Small intestine (tissue), 7 donors: ENCODE results near the gene TSPAN18. TPM values are rescaled to one million over a fixed set of nuclear protein-coding genes. Genes with fewer than 3 reads are reported as not detected.

Source experiments
- DNase-seq, 2 donors: peaks; one replicate each; pipeline versions ENCODE4 v3.0.0 to v3.0.0-alpha.2; 2013
- FAIRE-seq: peaks from 2 replicates; lab custom pipeline; 2012; peaks lifted over from hg19 to GRCh38; lab: Jason Lieb, UNC
- H3K27ac ChIP-seq, 3 donors: one replicate each; pipeline ENCODE4 v1.5.1; 2013; ENCODE audit warnings: low read length in 2 of 3, mild to moderate bottlenecking in 2 of 3, control low read depth in 1 of 3, inconsistent platforms in 1 of 3, low read depth in 1 of 3, moderate library complexity in 1 of 3
- H3K27me3 ChIP-seq, 3 donors: one replicate each; pipeline ENCODE4 v1.6.1; 2013; ENCODE audit warnings: low read length in 3 of 3, inconsistent platforms in 1 of 3; ENCODE audit not compliant: control insufficient read depth in 3 of 3, insufficient read depth in 3 of 3
- H3K36me3 ChIP-seq, 3 donors: one replicate each; pipeline ENCODE4 v1.6.1; 2013; ENCODE audit warnings: low read length in 3 of 3, inconsistent platforms in 1 of 3, low read depth in 1 of 3, mild to moderate bottlenecking in 1 of 3, moderate library complexity in 1 of 3; ENCODE audit not compliant: control insufficient read depth in 3 of 3, insufficient read depth in 2 of 3
- H3K4me1 ChIP-seq, 3 donors: one replicate each; pipeline ENCODE4 v1.6.1; 2013; ENCODE audit warnings: low read length in 2 of 3, inconsistent platforms in 1 of 3, low read depth in 1 of 3, mild to moderate bottlenecking in 1 of 3, moderate library complexity in 1 of 3; ENCODE audit not compliant: control insufficient read depth in 3 of 3, insufficient read depth in 2 of 3
- H3K4me3 ChIP-seq, 3 donors: one replicate each; pipeline ENCODE4 v1.5.1; 2013; ENCODE audit warnings: low read length in 3 of 3, control low read depth in 1 of 3, inconsistent platforms in 1 of 3, low read depth in 1 of 3, mild to moderate bottlenecking in 1 of 3, moderate library complexity in 1 of 3
- H3K9me3 ChIP-seq, 2 donors: one replicate each; pipeline ENCODE4 v1.6.1; 2013; ENCODE audit warnings: low read depth in 1 of 2, low read length in 1 of 2; ENCODE audit not compliant: control insufficient read depth in 2 of 2, insufficient read depth in 1 of 2
- WGBS, 3 donors: extraction: QIAGEN DNeasy Blood & Tissue Kit; methylation state at CpG; one replicate each; pipeline ENCODE4 v1.1.7; 2013; 5-methylcytosine and 5-hydroxymethylcytosine counted together
- polyA plus RNA-seq, 4 donors: library from polyadenylated mRNA; stranded (reverse) in 3 of 4; unstranded in 1 of 4; fragments of 200-250 nt in 3 of 4; fragments of 120-200 nt in 1 of 4; gene quantifications; one replicate each; pipeline versions ENCODE4 v1.2.1 to v1.2.3, GENCODE V29; 2013
- donor health status: healthy with polysubstance abuse.
- donor health status: control.
- donor health status: control.
- donor health status: Bipolar disorder and iron deficiency.
- donor health status: healthy.

Gene TSPAN18
- polyA plus RNA-seq, 4 donors, result 1.1 to 45.2 (median 8.8) TPM; not detected in 1

GRCh38 chr11:44770401-44770800 is 43.6 kb downstream of the TSPAN18 start:
- Histone ChIP-seq H3K27me3 (no peaks in the 10 kb centered on the region), H3K4me1 (peaks cover 3 to 33% (median 4%) of the 10 kb centered on the region in 3 donors), H3K36me3 (peaks cover 0 to 21% (median 0%) of the 10 kb centered on the region in 3 donors), H3K27ac (peak overlapping the region in 1 of 3 donors; percentile 3), H3K4me3 (no peak overlapping the region), H3K9me3 (no peaks in the 10 kb centered on the region)
- DNase-seq, result no peak
- FAIRE-seq, result no peak
- 71 to 88% (median 81%) methylated on average over 1 of the region's 1 CpG for WGBS, 3 donors

- H3K9me3 ChIP-seq, result no peaks in the 10 kb centered on the region
- peaks cover 0 to 19% (median 0%) of the 10 kb centered on the region in 3 donors for H3K36me3 ChIP-seq
- no peak overlapping the region for H3K4me3 ChIP-seq
- H3K4me1 ChIP-seq, result peaks cover 3 to 30% (median 4%) of the 10 kb centered on the region in 3 donors
- no peaks in the 10 kb centered on the region for H3K27me3 ChIP-seq
- no peak for DNase-seq
- no peak overlapping the region for H3K27ac ChIP-seq
- no peak for FAIRE-seq
Measured at GRCh38 chr11:44771252-44771734, 44.5 kb downstream of the TSPAN18 start.

- DNase-seq, result no peak
- H3K27me3 ChIP-seq, result no peaks in the 10 kb centered on the region
- H3K4me1 ChIP-seq, result peaks cover 3 to 24% (median 4%) of the 10 kb centered on the region in 3 donors
- 75 to 86% (median 80%) methylated on average over 3 of the region's 3 CpGs for WGBS, 3 donors
- no peaks in the 10 kb centered on the region for H3K9me3 ChIP-seq
- FAIRE-seq, result no peak
- H3K4me3 ChIP-seq, result no peak overlapping the region
- peaks cover 0 to 19% (median 0%) of the 10 kb centered on the region in 3 donors for H3K36me3 ChIP-seq
- H3K27ac ChIP-seq, result no peak overlapping the region
Measured at GRCh38 chr11:44771841-44772240, 45.1 kb downstream of the TSPAN18 start.

GRCh38 chr11:44773351-44773965 is 46.7 kb downstream of the TSPAN18 start:
- H3K36me3 ChIP-seq, result peaks cover 0 to 16% (median 0%) of the 10 kb centered on the region in 3 donors
- H3K9me3 ChIP-seq, result no peaks in the 10 kb centered on the region
- FAIRE-seq (no peak), DNase-seq (no peak)
- no peaks in the 10 kb centered on the region for H3K27me3 ChIP-seq
- 73 to 86% (median 83%) methylated on average over 9 of the region's 9 CpGs for WGBS, 3 donors
- no peak overlapping the region for H3K27ac ChIP-seq
- no peak overlapping the region for H3K4me3 ChIP-seq
- peaks cover 3 to 20% (median 4%) of the 10 kb centered on the region in 3 donors for H3K4me1 ChIP-seq

- Histone ChIP-seq H3K27ac (no peak overlapping the region), H3K36me3 (peaks cover 0 to 16% (median 0%) of the 10 kb centered on the region in 3 donors), H3K4me3 (no peak overlapping the region), H3K9me3 (no peaks in the 10 kb centered on the region), H3K4me1 (peaks cover 3 to 20% (median 4%) of the 10 kb centered on the region in 3 donors), H3K27me3 (no peaks in the 10 kb centered on the region)
- DNase-seq (no peak), FAIRE-seq (no peak)
- WGBS, 3 donors, result 36 to 53% (median 37%) methylated on average over 2 of the region's 2 CpGs
Measured at GRCh38 chr11:44774108-44774507, 47.3 kb downstream of the TSPAN18 start.

GRCh38 chr11:44774731-44775130 is 48.0 kb downstream of the TSPAN18 start:
- Histone ChIP-seq H3K27me3 (no peaks in the 10 kb centered on the region), H3K4me1 (peaks cover 3 to 20% (median 4%) of the 10 kb centered on the region in 3 donors), H3K4me3 (no peak overlapping the region), H3K36me3 (peaks cover 0 to 17% (median 0%) of the 10 kb centered on the region in 3 donors), H3K9me3 (no peaks in the 10 kb centered on the region), H3K27ac (no peak overlapping the region)
- FAIRE-seq (no peak), DNase-seq (no peak)
- WGBS, 3 donors, result 39 to 51% (median 50%) methylated on average over 4 of the region's 4 CpGs

GRCh38 chr11:44775366-44775984 is 48.7 kb downstream of the TSPAN18 start:
- WGBS, 3 donors, result 17 to 33% (median 21%) methylated on average over 12 of the region's 12 CpGs
- no peaks in the 10 kb centered on the region for H3K9me3 ChIP-seq
- H3K36me3 ChIP-seq, result peaks cover 0 to 19% (median 0%) of the 10 kb centered on the region in 3 donors
- no peak overlapping the region for H3K4me3 ChIP-seq
- FAIRE-seq, result no peak
- no peaks in the 10 kb centered on the region for H3K27me3 ChIP-seq
- H3K27ac ChIP-seq, result no peak overlapping the region
- H3K4me1 ChIP-seq, result peaks cover 0 to 18% (median 4%) of the 10 kb centered on the region in 3 donors
- DNase-seq, result peak; percentile 68 to 79

- H3K4me3 ChIP-seq, result no peak overlapping the region
- H3K27ac ChIP-seq, result no peak overlapping the region
- H3K27me3 ChIP-seq, result no peaks in the 10 kb centered on the region
- peaks cover 0 to 21% (median 4%) of the 10 kb centered on the region in 3 donors for H3K4me1 ChIP-seq
- 64 to 67% (median 64%) methylated on average over 7 of the region's 7 CpGs for WGBS, 3 donors
- no peak for FAIRE-seq
- peaks cover 0 to 19% (median 0%) of the 10 kb centered on the region in 3 donors for H3K36me3 ChIP-seq
- H3K9me3 ChIP-seq, result no peaks in the 10 kb centered on the region
- no peak for DNase-seq
Measured at GRCh38 chr11:44775985-44776446, 49.3 kb downstream of the TSPAN18 start.
